HFF-Myc (cell line): ENCODE data around the gene PREB.

Source experiments
- DNase-seq: peaks from one replicate; pipeline ENCODE4 v3.0.0-alpha.2; 2011; ENCODE audit warnings: low read depth; ENCODE audit errors: extremely low read depth
- H3K4me3 ChIP-seq: replicated peaks from 2 replicates; pipeline ENCODE4 v1.5.1; 2011; ENCODE audit warnings: low read depth, mild to moderate bottlenecking, control low read depth, low read length
- CTCF ChIP-seq: IDR thresholded peaks from 2 replicates; pipeline ENCODE4 v1.5.1; 2012; ENCODE audit warnings: mild to moderate bottlenecking, low read depth, low read length, control low read depth; ENCODE audit errors: missing control alignments

Gene PREB

GRCh38 chr2:27175330-27175729 is 40.9 kb upstream of the PREB start:
- no peak for TF ChIP-seq CTCF
- H3K4me3 ChIP-seq = no peak overlapping the region

GRCh38 chr2:27174638-27175037 is 40.2 kb upstream of the PREB start:
- no peak for TF ChIP-seq CTCF
- DNase-seq = no peak
- no peak overlapping the region for H3K4me3 ChIP-seq

More at GRCh38 chr2:27175330-27175729, 40.9 kb upstream of the PREB start:
- DNase-seq = no peak

- no peak overlapping the region for H3K4me3 ChIP-seq
- no peak for TF ChIP-seq CTCF
- no peak for DNase-seq
Observed at GRCh38 chr2:27171351-27171848, 37.0 kb upstream of the PREB start.

GRCh38 chr2:27170581-27171337 is 36.3 kb upstream of the PREB start:
- no peak for TF ChIP-seq CTCF
- no peak overlapping the region for H3K4me3 ChIP-seq
- DNase-seq = no peak

- DNase-seq = no peak
- H3K4me3 ChIP-seq = no peak overlapping the region
- no peak for TF ChIP-seq CTCF
Observed at GRCh38 chr2:27164960-27165763, 30.7 kb upstream of the PREB start.

GRCh38 chr2:27162151-27163121 is 28.0 kb upstream of the PREB start:
- no peak for DNase-seq
- no peak for TF ChIP-seq CTCF
- no peak overlapping the region for H3K4me3 ChIP-seq
